GM23338 (cell line): ENCODE data around the gene MPEG1. TPM values are rescaled to one million over a fixed set of nuclear protein-coding genes. Genes with fewer than 3 reads are reported as not detected.

ENCODE experiments used
- ATAC-seq: fragments of 200-7000 bp; cut with Tn5 transposase; 3 replicates; pipeline ENCODE4 v1.9.1; 2020
- DNase-seq: peaks from one replicate; pipeline ENCODE4 v3.0.0-alpha.2; 2015; ENCODE audit warnings: low spot score
- H2AFZ ChIP-seq: fragments of 200-600 bp; sonication (generic); 2 replicates; pipeline ENCODE4 v1.8.0; 2016; ENCODE audit warnings: antibody characterized with exemption, mild to moderate bottlenecking, moderate library complexity
- H3F3A ChIP-seq: fragments of 200-600 bp; sonication (generic); replicated peaks from 2 replicates; pipeline ENCODE4 v1.8.0; 2017; ENCODE audit warnings: antibody characterized with exemption, mixed run types, low read depth
- H3K27ac ChIP-seq: fragments of 200-600 bp; sonication (generic); 2 replicates; pipeline ENCODE4 v1.6.1; 2016; ENCODE audit warnings: low read depth
- H3K27me3 ChIP-seq: fragments of 200-600 bp; sonication (generic); 2 replicates; pipeline ENCODE4 v1.8.0; 2016; ENCODE audit warnings: mild to moderate bottlenecking, mixed run types, moderate library complexity; ENCODE audit not compliant: insufficient read depth
- H3K36me3 ChIP-seq: fragments of 200-600 bp; sonication (generic); 2 replicates; pipeline ENCODE4 v1.8.0; 2016; ENCODE audit warnings: mild to moderate bottlenecking; ENCODE audit not compliant: insufficient read depth
- H3K4me1 ChIP-seq: fragments of 200-600 bp; sonication (generic); 2 replicates; pipeline ENCODE4 v1.8.0; 2016; ENCODE audit warnings: mild to moderate bottlenecking, moderate library complexity; ENCODE audit not compliant: insufficient read depth
- H3K4me2 ChIP-seq: fragments of 200-600 bp; sonication (generic); 2 replicates; pipeline ENCODE4 v1.7.1; 2017; ENCODE audit warnings: mixed run types
- H3K4me3 ChIP-seq: fragments of 200-600 bp; sonication (generic); 2 replicates; pipeline ENCODE4 v1.6.1; 2016; ENCODE audit warnings: mixed run types
- H3K79me2 ChIP-seq: fragments of 200-600 bp; sonication (generic); replicated peaks from 2 replicates; pipeline ENCODE4 v1.8.0; 2017; ENCODE audit warnings: mild to moderate bottlenecking; ENCODE audit not compliant: insufficient read depth
- H3K9me2 ChIP-seq: fragments of 200-600 bp; sonication (generic); 2 replicates; pipeline ENCODE4 v1.8.0; 2017; ENCODE audit not compliant: insufficient read depth
- H4K20me1 ChIP-seq: fragments of 200-600 bp; sonication (generic); replicated peaks from 2 replicates; pipeline ENCODE4 v1.8.0; 2017; ENCODE audit warnings: mild to moderate bottlenecking; ENCODE audit not compliant: insufficient read depth
- H3K27ac Mint-ChIP-seq: 2 replicates; pipeline ENCODE4 v1.8.0; 2020; ENCODE audit warnings: inconsistent platforms, mild to moderate bottlenecking, moderate library complexity, mixed read lengths
- H3K27me3 Mint-ChIP-seq: 3 replicates; pipeline ENCODE4 v1.8.0; 2022; ENCODE audit warnings: low read depth, mild to moderate bottlenecking, moderate library complexity, mixed read lengths, inconsistent platforms; ENCODE audit not compliant: insufficient read depth, poor library complexity
- H3K36me3 Mint-ChIP-seq: 3 replicates; pipeline ENCODE4 v1.8.0; 2021; ENCODE audit warnings: low read depth, mild to moderate bottlenecking, inconsistent platforms, moderate library complexity, mixed read lengths
- H3K4me1 Mint-ChIP-seq: 3 replicates; pipeline ENCODE4 v1.8.0; 2020; ENCODE audit warnings: mild to moderate bottlenecking, inconsistent platforms, mixed read lengths
- H3K4me3 Mint-ChIP-seq: 3 replicates; pipeline ENCODE4 v1.8.0; 2021; ENCODE audit warnings: moderate library complexity, mild to moderate bottlenecking, inconsistent platforms, mixed read lengths
- H3K9me3 Mint-ChIP-seq: 3 replicates; pipeline ENCODE4 v1.8.0; 2020; ENCODE audit warnings: moderate library complexity, mild to moderate bottlenecking, inconsistent platforms, mixed read lengths
- CREB1 ChIP-seq: fragments of 250-450 bp; sonication (Bioruptor Pico); IDR thresholded peaks from 2 replicates; pipeline ENCODE4 v1.5.0; 2020; ENCODE audit warnings: low read depth, mild to moderate bottlenecking, moderate library complexity
- EZH2 ChIP-seq: fragments of 200-600 bp; sonication (generic); IDR thresholded peaks from one replicate; pipeline ENCODE4 v1.8.0; 2017; ENCODE audit warnings: antibody characterized with exemption, mild to moderate bottlenecking, low read depth; ENCODE audit not compliant: unreplicated experiment
- EZH2phosphoT487 ChIP-seq: fragments of 200-600 bp; sonication (generic); IDR thresholded peaks from one replicate; pipeline ENCODE4 v1.8.1; 2018; ENCODE audit warnings: antibody characterized with exemption; ENCODE audit not compliant: unreplicated experiment
- JUNB ChIP-seq: IDR thresholded peaks from one replicate; pipeline ENCODE4 v1.6.1; 2016; ENCODE audit warnings: antibody characterized with exemption; ENCODE audit not compliant: unreplicated experiment
- NANOG ChIP-seq: IDR thresholded peaks from 2 replicates; pipeline ENCODE4 v1.6.1; 2016; ENCODE audit warnings: antibody characterized with exemption, borderline replicate concordance
- POLR2AphosphoS5 ChIP-seq: IDR thresholded peaks from 2 replicates; pipeline ENCODE4 v1.6.1; 2016; ENCODE audit warnings: antibody characterized with exemption, low read depth
- STAT1 ChIP-seq: IDR thresholded peaks from one replicate; pipeline ENCODE4 v1.6.1; 2016; ENCODE audit warnings: antibody characterized with exemption; ENCODE audit not compliant: unreplicated experiment
- ZNF114 ChIP-seq: fragments of 250-450 bp; sonication (Bioruptor Pico); IDR thresholded peaks from 2 replicates; pipeline ENCODE4 v1.5.0; 2020; ENCODE audit warnings: mild to moderate bottlenecking, moderate library complexity
- ZNF331 ChIP-seq: fragments of 250-450 bp; sonication (Bioruptor Pico); IDR thresholded peaks from 2 replicates; pipeline ENCODE4 v1.5.0; 2020; ENCODE audit warnings: low read depth, mild to moderate bottlenecking, moderate library complexity
- ZNF462 ChIP-seq: fragments of 250-450 bp; sonication (Bioruptor Pico); IDR thresholded peaks from 2 replicates; pipeline ENCODE4 v1.5.0; 2020; ENCODE audit warnings: mild to moderate bottlenecking, moderate library complexity
- polyA plus RNA-seq: library from polyadenylated mRNA; unstranded; fragments of >200 nt; fragmentation: Nextera tagmentation; extraction: Ambion mirVana; gene quantifications from 2 replicates; pipeline ENCODE4 v1.2.1, GENCODE V29; 2016
- total RNA-seq: library from RNA; depleted of rRNA; stranded (reverse); fragments of >200 nt; shearing (Covaris generic); gene quantifications from 2 replicates; pipeline ENCODE4 v1.2.3, GENCODE V29; 2014
- TF ChIP-seq, protein P1 (sequence below): IDR thresholded peaks from 2 replicates; pipeline ENCODE4 v1.6.1; 2016; ENCODE audit warnings: antibody characterized with exemption
- TF ChIP-seq, protein P2 (sequence below): IDR thresholded peaks from one replicate; pipeline ENCODE4 v1.6.1; 2018; ENCODE audit warnings: antibody characterized with exemption; ENCODE audit not compliant: unreplicated experiment
- TF ChIP-seq, protein P3 (sequence below), 2 experiments: fragments of 200-600 bp in 1 of 2; sonication (generic) in 1 of 2; conservative IDR thresholded peaks; 2 replicates each; pipeline versions ENCODE4 v1.5.1 to v1.6.1; 2016 to 2017; ENCODE audit warnings: antibody characterized with exemption in 2 of 2, low read depth in 2 of 2, mild to moderate bottlenecking in 2 of 2, moderate library complexity in 1 of 2

Gene MPEG1
- total and polyA plus RNA-seq, 2 experiments from 2014 or later = not detected

- H3K9me3 Mint-ChIP-seq = peaks cover 13% of the 10 kb centered on the region
Measured at GRCh38 chr11:59247531-59248227, 35.0 kb upstream of the MPEG1 start.

More at GRCh38 chr11:59247531-59248227, 35.0 kb upstream of the MPEG1 start:
- Mint-ChIP-seq H3K4me3 (no peak overlapping the region), H3K4me1 (peaks cover 5% of the 10 kb centered on the region; the same call in 2 of the 3 replicates), H3K27me3 (no peaks in the 10 kb centered on the region), H3K36me3 (no peaks in the 10 kb centered on the region; the same call in 2 of the 3 replicates), H3K27ac (no peak overlapping the region)
- Histone ChIP-seq H3K9me2 (peaks cover 15% of the 10 kb centered on the region), H3K79me2 (no peaks in the 10 kb centered on the region), H3K4me1 (no peaks in the 10 kb centered on the region), H2AFZ (no peak overlapping the region), H4K20me1 (no peaks in the 10 kb centered on the region), H3F3A (no peaks in the 10 kb centered on the region), H3K4me3 (no peak overlapping the region), H3K27me3 (no peaks in the 10 kb centered on the region), H3K27ac (no peak overlapping the region), H3K36me3 (no peaks in the 10 kb centered on the region), H3K4me2 (no peak overlapping the region)
- no peak for ATAC-seq
- TF ChIP-seq EZH2 = no peak
- TF ChIP-seq ZNF331 (CRISPR knock-in tag) = no peak
- TF ChIP-seq NANOG = no peak
- TF ChIP-seq, protein P1, sequence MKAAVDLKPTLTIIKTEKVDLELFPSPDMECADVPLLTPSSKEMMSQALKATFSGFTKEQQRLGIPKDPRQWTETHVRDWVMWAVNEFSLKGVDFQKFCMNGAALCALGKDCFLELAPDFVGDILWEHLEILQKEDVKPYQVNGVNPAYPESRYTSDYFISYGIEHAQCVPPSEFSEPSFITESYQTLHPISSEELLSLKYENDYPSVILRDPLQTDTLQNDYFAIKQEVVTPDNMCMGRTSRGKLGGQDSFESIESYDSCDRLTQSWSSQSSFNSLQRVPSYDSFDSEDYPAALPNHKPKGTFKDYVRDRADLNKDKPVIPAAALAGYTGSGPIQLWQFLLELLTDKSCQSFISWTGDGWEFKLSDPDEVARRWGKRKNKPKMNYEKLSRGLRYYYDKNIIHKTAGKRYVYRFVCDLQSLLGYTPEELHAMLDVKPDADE = no peak
- no peak for TF ChIP-seq ZNF114
- TF ChIP-seq, protein P2, sequence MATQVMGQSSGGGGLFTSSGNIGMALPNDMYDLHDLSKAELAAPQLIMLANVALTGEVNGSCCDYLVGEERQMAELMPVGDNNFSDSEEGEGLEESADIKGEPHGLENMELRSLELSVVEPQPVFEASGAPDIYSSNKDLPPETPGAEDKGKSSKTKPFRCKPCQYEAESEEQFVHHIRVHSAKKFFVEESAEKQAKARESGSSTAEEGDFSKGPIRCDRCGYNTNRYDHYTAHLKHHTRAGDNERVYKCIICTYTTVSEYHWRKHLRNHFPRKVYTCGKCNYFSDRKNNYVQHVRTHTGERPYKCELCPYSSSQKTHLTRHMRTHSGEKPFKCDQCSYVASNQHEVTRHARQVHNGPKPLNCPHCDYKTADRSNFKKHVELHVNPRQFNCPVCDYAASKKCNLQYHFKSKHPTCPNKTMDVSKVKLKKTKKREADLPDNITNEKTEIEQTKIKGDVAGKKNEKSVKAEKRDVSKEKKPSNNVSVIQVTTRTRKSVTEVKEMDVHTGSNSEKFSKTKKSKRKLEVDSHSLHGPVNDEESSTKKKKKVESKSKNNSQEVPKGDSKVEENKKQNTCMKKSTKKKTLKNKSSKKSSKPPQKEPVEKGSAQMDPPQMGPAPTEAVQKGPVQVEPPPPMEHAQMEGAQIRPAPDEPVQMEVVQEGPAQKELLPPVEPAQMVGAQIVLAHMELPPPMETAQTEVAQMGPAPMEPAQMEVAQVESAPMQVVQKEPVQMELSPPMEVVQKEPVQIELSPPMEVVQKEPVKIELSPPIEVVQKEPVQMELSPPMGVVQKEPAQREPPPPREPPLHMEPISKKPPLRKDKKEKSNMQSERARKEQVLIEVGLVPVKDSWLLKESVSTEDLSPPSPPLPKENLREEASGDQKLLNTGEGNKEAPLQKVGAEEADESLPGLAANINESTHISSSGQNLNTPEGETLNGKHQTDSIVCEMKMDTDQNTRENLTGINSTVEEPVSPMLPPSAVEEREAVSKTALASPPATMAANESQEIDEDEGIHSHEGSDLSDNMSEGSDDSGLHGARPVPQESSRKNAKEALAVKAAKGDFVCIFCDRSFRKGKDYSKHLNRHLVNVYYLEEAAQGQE = no peak
- TF ChIP-seq ZNF462 (CRISPR knock-in tag) = no peak
- no peak for TF ChIP-seq STAT1
- no peak for TF ChIP-seq CREB1 (CRISPR knock-in tag)
- TF ChIP-seq EZH2phosphoT487 = no peak
- no peak for TF ChIP-seq JUNB
- TF ChIP-seq, protein P3, sequence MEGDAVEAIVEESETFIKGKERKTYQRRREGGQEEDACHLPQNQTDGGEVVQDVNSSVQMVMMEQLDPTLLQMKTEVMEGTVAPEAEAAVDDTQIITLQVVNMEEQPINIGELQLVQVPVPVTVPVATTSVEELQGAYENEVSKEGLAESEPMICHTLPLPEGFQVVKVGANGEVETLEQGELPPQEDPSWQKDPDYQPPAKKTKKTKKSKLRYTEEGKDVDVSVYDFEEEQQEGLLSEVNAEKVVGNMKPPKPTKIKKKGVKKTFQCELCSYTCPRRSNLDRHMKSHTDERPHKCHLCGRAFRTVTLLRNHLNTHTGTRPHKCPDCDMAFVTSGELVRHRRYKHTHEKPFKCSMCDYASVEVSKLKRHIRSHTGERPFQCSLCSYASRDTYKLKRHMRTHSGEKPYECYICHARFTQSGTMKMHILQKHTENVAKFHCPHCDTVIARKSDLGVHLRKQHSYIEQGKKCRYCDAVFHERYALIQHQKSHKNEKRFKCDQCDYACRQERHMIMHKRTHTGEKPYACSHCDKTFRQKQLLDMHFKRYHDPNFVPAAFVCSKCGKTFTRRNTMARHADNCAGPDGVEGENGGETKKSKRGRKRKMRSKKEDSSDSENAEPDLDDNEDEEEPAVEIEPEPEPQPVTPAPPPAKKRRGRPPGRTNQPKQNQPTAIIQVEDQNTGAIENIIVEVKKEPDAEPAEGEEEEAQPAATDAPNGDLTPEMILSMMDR (conservative IDR thresholded peaks at IDR 0.05; ENCODE audit: low read depth in 2 of 2) = no peak
- TF ChIP-seq POLR2AphosphoS5 = no peak
- DNase-seq = no peak
